SK-N-SH treated with all-trans-retinoic acid at 6 μM for 48 hours (cell line): ENCODE results near the gene KRTAP2-4.
"Not testable (repeated sequence)": the region's sequence is repeated elsewhere in the genome, so short reads cannot be mapped to it uniquely, and the experiment has no call there.

Experiments
- ATAC-seq: fragments of 200-7000 bp; cut with Tn5 transposase; 3 replicates; pipeline ENCODE4 v1.9.1; 2020; ENCODE audit warnings: mild to moderate bottlenecking, moderate library complexity
- ARNTL ChIP-seq: fragments of 450-650 bp; formaldehyde crosslinking; IDR thresholded peaks from 2 replicates; pipeline ENCODE4 v1.5.0; 2020; ENCODE audit warnings: low read depth, mild to moderate bottlenecking, moderate library complexity, borderline replicate concordance
- BACH2 ChIP-seq: fragments of 250-450 bp; sonication (Bioruptor Pico); IDR thresholded peaks from 2 replicates; pipeline ENCODE4 v1.9.0; 2021; ENCODE audit warnings: mild to moderate bottlenecking, borderline replicate concordance
- CSDC2 ChIP-seq: fragments of 250-450 bp; sonication (Bioruptor Pico); IDR thresholded peaks from 2 replicates; pipeline ENCODE4 v1.5.0; 2020; ENCODE audit warnings: mild to moderate bottlenecking, moderate library complexity
- ESRRG ChIP-seq: fragments of 250-450 bp; sonication (Bioruptor Pico); IDR thresholded peaks from 2 replicates; pipeline ENCODE4 v1.6.1; 2021; ENCODE audit warnings: mild to moderate bottlenecking
- GLIS3 ChIP-seq: fragments of 250-450 bp; sonication (Bioruptor Pico); IDR thresholded peaks from 2 replicates; pipeline ENCODE4 v1.5.0; 2020; ENCODE audit warnings: mild to moderate bottlenecking, moderate library complexity
- ISL1 ChIP-seq: fragments of 250-450 bp; sonication (Bioruptor Pico); IDR thresholded peaks from 2 replicates; pipeline ENCODE4 v2.1.2; 2022; ENCODE audit warnings: mild to moderate bottlenecking, moderate library complexity
- OSR1 ChIP-seq: fragments of 250-450 bp; sonication (Bioruptor Pico); IDR thresholded peaks from 2 replicates; pipeline ENCODE4 v1.8.0; 2022; ENCODE audit warnings: moderate library complexity, mild to moderate bottlenecking, inconsistent platforms
- PPARA ChIP-seq: fragments of 250-450 bp; sonication (Bioruptor Pico); IDR thresholded peaks from 2 replicates; pipeline ENCODE4 v1.5.0; 2020; ENCODE audit warnings: mild to moderate bottlenecking, borderline replicate concordance
- RARB ChIP-seq: fragments of 250-450 bp; sonication (Bioruptor Pico); IDR thresholded peaks from 2 replicates; pipeline ENCODE4 v1.8.0; 2021; ENCODE audit warnings: mild to moderate bottlenecking, moderate library complexity
- SNAI2 ChIP-seq: fragments of 250-450 bp; sonication (Bioruptor Pico); IDR thresholded peaks from 2 replicates; pipeline ENCODE4 v1.5.0; 2020; ENCODE audit warnings: mild to moderate bottlenecking, moderate library complexity
- TCF4 ChIP-seq: fragments of 250-450 bp; sonication (Bioruptor Pico); IDR thresholded peaks from 2 replicates; pipeline ENCODE4 v1.8.0; 2021; ENCODE audit warnings: mild to moderate bottlenecking, moderate library complexity, borderline replicate concordance
- TOX ChIP-seq: fragments of 250-450 bp; sonication (Bioruptor Pico); IDR thresholded peaks from 2 replicates; pipeline ENCODE4 v1.8.0; 2021; ENCODE audit warnings: mild to moderate bottlenecking, moderate library complexity, borderline replicate concordance
- ZC3H10 ChIP-seq: fragments of 250-450 bp; sonication (Bioruptor Pico); IDR thresholded peaks from 2 replicates; pipeline ENCODE4 v1.5.1; 2021; ENCODE audit warnings: mild to moderate bottlenecking, moderate library complexity
- ZFP3 ChIP-seq: fragments of 250-450 bp; sonication (Bioruptor Pico); IDR thresholded peaks from 2 replicates; pipeline ENCODE4 v1.5.0; 2020; ENCODE audit warnings: mild to moderate bottlenecking, moderate library complexity
- ZFP30 ChIP-seq: fragments of 450-650 bp; formaldehyde crosslinking; IDR thresholded peaks from 2 replicates; pipeline ENCODE4 v1.5.0; 2022; ENCODE audit warnings: mild to moderate bottlenecking, moderate library complexity
- ZNF565 ChIP-seq: fragments of 450-650 bp; formaldehyde crosslinking; conservative IDR thresholded peaks from 2 replicates; pipeline ENCODE4 v1.5.0; 2020; ENCODE audit warnings: low read depth, mild to moderate bottlenecking, moderate library complexity
- ZNF70 ChIP-seq: fragments of 450-650 bp; formaldehyde crosslinking; IDR thresholded peaks from 2 replicates; pipeline ENCODE4 v1.5.0; 2020; ENCODE audit warnings: mild to moderate bottlenecking, moderate library complexity
- ZNF8 ChIP-seq: fragments of 450-650 bp; formaldehyde crosslinking; IDR thresholded peaks from 2 replicates; pipeline ENCODE4 v1.5.0; 2020; ENCODE audit warnings: mild to moderate bottlenecking, moderate library complexity
- TF ChIP-seq, protein P1 (sequence below): fragments of 250-450 bp; sonication (Bioruptor Pico); IDR thresholded peaks from 2 replicates; pipeline ENCODE4 v1.8.0; 2021; ENCODE audit warnings: low read depth, mild to moderate bottlenecking, moderate library complexity, borderline replicate concordance
- TF ChIP-seq, protein P2 (sequence below): fragments of 250-450 bp; sonication (Bioruptor Pico); IDR thresholded peaks from 2 replicates; pipeline ENCODE4 v1.5.1; 2021; ENCODE audit warnings: mild to moderate bottlenecking, moderate library complexity
- TF ChIP-seq, protein P3 (sequence below): fragments of 250-450 bp; sonication (Bioruptor Pico); IDR thresholded peaks from 2 replicates; pipeline ENCODE4 v1.8.0; 2020; ENCODE audit warnings: mild to moderate bottlenecking, moderate library complexity, borderline replicate concordance

The KRTAP2-4 gene

DNA sequence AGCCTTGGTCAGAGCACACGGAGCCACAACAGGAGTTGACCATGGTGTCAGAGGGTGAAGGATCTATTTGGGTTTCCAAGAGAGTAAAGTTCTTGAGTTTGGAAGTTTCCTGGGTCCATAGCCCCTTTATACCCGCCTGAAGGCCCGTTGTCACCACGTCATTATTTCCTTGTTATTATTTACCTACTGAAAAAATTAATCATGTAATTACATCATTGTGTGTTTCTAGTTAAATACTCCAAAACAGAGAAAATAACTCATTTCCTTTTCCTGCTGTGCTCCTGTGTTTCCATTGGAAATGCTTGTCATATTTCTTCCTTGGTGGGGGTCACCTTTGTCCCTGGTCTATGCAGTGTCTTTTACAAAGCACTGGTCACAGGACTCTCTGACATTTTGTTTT, 32.4 kb upstream of the KRTAP2-4 start, which contains the start of gene KRTAP4-8:
Gene KRTAP4-8 (minus strand): TSS at position 101 of the 400 bp plus-strand sequence. CDS start 58 bp downstream, at position 43.
- TF ChIP-seq PPARA (CRISPR knock-in tag) (no peak), TOX (CRISPR knock-in tag) (no peak), ZNF8 (CRISPR knock-in tag) (no peak), ESRRG (CRISPR knock-in tag) (no peak), ZFP30 (no peak), SNAI2 (CRISPR knock-in tag) (no peak), CSDC2 (CRISPR knock-in tag) (no peak), GLIS3 (no peak), ZFP3 (CRISPR knock-in tag) (no peak), BACH2 (no peak), ISL1 (CRISPR knock-in tag) (no peak), ARNTL (CRISPR knock-in tag) (no peak), ZC3H10 (CRISPR knock-in tag) (no peak)
- TF ChIP-seq, protein P1, sequence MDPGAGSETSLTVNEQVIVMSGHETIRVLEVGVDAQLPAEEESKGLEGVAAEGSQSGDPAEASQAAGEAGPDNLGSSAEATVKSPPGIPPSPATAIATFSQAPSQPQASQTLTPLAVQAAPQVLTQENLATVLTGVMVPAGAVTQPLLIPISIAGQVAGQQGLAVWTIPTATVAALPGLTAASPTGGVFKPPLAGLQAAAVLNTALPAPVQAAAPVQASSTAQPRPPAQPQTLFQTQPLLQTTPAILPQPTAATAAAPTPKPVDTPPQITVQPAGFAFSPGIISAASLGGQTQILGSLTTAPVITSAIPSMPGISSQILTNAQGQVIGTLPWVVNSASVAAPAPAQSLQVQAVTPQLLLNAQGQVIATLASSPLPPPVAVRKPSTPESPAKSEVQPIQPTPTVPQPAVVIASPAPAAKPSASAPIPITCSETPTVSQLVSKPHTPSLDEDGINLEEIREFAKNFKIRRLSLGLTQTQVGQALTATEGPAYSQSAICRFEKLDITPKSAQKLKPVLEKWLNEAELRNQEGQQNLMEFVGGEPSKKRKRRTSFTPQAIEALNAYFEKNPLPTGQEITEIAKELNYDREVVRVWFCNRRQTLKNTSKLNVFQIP (CRISPR knock-in tag) = no peak
- TF ChIP-seq, protein P2, sequence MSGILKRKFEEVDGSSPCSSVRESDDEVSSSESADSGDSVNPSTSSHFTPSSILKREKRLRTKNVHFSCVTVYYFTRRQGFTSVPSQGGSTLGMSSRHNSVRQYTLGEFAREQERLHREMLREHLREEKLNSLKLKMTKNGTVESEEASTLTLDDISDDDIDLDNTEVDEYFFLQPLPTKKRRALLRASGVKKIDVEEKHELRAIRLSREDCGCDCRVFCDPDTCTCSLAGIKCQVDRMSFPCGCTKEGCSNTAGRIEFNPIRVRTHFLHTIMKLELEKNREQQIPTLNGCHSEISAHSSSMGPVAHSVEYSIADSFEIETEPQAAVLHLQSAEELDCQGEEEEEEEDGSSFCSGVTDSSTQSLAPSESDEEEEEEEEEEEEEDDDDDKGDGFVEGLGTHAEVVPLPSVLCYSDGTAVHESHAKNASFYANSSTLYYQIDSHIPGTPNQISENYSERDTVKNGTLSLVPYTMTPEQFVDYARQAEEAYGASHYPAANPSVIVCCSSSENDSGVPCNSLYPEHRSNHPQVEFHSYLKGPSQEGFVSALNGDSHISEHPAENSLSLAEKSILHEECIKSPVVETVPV (CRISPR knock-in tag) = no peak
- TF ChIP-seq, all 23 proteins: peak for 0
- no peak for ATAC-seq

DNA sequence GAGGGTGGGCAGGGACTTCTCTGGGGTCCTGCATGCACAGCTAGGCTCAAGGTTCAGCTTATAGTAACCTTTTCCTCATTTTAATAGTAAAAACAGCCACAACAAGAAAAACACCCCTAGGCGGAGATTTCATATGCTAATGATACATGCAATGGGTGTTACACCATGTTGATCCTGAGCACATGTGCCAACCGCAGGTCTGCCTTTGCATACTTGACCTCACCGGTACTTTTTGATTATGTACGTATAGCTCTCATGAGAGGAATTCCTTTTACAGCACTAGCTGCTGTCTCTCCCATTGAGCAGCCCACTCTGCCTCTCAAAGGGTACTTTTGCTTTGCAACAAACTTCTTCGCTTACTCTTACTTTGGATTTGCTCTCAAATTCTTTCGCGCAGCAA, 30.4 kb upstream of the KRTAP2-4 start:
- TF ChIP-seq RARB (CRISPR knock-in tag) = no peak
- no peak for TF ChIP-seq ZFP30
- TF ChIP-seq TCF4 = no peak
- no peak for TF ChIP-seq GLIS3
- no peak for TF ChIP-seq ZC3H10 (CRISPR knock-in tag)
- TF ChIP-seq BACH2 = no peak
- TF ChIP-seq PPARA (CRISPR knock-in tag) = no peak
- TF ChIP-seq ZNF8 (CRISPR knock-in tag) = no peak
- TF ChIP-seq, protein P3, sequence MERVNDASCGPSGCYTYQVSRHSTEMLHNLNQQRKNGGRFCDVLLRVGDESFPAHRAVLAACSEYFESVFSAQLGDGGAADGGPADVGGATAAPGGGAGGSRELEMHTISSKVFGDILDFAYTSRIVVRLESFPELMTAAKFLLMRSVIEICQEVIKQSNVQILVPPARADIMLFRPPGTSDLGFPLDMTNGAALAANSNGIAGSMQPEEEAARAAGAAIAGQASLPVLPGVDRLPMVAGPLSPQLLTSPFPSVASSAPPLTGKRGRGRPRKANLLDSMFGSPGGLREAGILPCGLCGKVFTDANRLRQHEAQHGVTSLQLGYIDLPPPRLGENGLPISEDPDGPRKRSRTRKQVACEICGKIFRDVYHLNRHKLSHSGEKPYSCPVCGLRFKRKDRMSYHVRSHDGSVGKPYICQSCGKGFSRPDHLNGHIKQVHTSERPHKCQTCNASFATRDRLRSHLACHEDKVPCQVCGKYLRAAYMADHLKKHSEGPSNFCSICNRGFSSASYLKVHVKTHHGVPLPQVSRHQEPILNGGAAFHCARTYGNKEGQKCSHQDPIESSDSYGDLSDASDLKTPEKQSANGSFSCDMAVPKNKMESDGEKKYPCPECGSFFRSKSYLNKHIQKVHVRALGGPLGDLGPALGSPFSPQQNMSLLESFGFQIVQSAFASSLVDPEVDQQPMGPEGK = no peak
- no peak for TF ChIP-seq TOX (CRISPR knock-in tag)
- no peak for TF ChIP-seq SNAI2 (CRISPR knock-in tag)
- TF ChIP-seq, protein P2 (CRISPR knock-in tag) = no peak
- no peak for TF ChIP-seq ARNTL (CRISPR knock-in tag)
- TF ChIP-seq ZNF565 (CRISPR knock-in tag) = no peak
- TF ChIP-seq ISL1 (CRISPR knock-in tag) = no peak
- no peak for TF ChIP-seq ESRRG (CRISPR knock-in tag)
- no peak for TF ChIP-seq OSR1 (CRISPR knock-in tag)
- no peak for TF ChIP-seq ZNF70 (CRISPR knock-in tag)
- no peak for ATAC-seq

DNA sequence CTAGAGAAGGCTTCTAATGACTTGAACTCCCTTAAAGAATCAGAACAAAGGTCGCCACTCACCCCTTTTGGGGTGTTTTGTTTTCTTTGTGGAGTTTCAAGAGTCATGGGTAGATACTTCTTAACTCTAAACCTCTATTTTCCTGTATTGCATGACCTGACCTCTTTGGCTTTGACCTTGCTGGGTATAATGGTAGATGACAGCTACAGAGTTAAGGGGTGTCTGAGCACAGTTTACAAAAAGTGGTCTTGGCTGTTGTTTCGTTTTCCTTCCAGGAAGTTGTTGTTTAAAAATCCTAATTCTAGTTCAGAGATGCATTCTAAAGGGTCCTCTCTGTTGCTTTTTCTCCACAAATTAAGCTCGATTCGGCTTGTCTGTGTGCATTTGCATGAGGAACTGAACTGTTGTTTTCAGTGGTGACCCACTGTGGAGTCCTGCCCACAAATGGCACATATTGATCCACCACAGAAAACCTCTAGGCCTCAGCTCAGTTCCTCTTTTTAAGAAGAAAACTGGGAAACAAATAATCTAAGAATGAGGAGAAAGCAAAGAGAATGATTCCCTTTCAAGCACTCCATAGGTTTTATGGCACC, 23.2 kb upstream of the KRTAP2-4 start:
- not testable (repeated sequence) for ATAC-seq

DNA sequence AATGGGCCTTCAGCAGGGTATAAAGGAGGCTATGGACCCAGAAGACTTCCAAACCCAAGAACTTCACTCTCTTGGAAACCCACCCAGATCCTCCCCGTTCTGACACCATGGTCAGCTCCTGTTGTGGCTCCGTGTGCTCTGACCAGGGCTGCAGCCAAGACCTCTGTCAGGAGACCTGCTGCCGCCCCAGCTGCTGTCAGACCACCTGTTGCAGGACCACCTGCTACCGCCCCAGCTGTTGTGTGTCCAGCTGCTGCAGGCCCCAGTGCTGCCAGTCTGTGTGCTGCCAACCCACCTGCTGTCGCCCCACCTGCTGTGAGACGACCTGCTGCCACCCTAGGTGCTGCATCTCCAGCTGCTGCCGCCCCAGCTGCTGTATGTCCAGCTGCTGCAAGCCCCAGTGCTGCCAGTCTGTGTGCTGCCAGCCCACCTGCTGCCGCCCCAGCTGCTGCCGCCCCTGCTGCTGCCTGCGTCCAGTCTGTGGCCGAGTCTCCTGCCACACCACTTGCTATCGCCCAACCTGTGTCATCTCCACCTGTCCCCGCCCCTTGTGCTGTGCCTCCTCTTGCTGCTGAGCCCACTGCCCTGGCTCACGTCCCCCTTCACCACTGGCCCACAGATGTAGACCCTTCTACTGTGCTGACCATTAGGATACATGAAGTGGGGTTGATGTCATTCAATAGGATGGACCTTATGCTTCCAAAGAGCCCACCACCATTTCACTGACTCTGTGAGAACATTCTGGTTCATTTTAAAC, 18.6 kb upstream of the KRTAP2-4 start, which contains the start of gene KRTAP4-7:
Gene KRTAP4-7 (plus strand): TSS at position 51 of the 757 bp plus-strand sequence. CDS start 57 bp downstream, at position 108.
- peak; percentile 47; the same call in 2 of the 3 replicates for ATAC-seq

DNA sequence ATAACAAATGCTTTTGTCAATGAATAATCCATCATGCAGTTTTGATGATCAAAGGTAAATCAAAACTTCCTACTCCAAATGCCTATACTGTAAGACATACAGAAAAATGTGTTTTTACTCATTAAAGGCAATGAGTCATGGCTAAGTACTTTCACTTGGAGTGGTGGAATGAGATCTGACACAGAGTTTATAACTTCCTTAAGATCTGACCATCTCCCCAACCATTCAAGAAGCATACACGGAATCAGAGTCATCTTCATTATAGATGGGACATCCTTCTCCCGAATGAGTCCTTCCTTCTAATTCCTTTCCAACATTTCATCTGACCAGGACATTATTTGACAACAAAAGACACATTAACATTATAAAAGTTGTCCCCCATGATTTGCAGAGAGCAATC, 17.7 kb upstream of the KRTAP2-4 start:
- ATAC-seq = peak; percentile 83
